ENCODE results near the gene SLAMF9.

The SLAMF9 gene

GRCh38 chr1:159953536-159954515 is at the start of gene SLAMF9:
Gene SLAMF9, minus strand, starts transcription at chr1:159954237. Its CDS starts 100 bp downstream, at chr1:159954137.
- no peak for DNase-seq (ENCODE audit: low read depth in 3 of 3)

GRCh38 chr1:160001440-160001839 is 47.4 kb upstream of the SLAMF9 start:
- DNase-seq (ENCODE audit: low read depth in 3 of 3) = no peak

GRCh38 chr1:159999204-159999603 is 45.2 kb upstream of the SLAMF9 start:
- no peak for DNase-seq (ENCODE audit: low read depth in 3 of 3)

- DNase-seq (ENCODE audit: low read depth in 3 of 3) = no peak
These were observed 42.6 kb upstream of the SLAMF9 start for GRCh38 chr1:159996653-159997052.

GRCh38 chr1:159994896-159995295 is 40.9 kb upstream of the SLAMF9 start:
- DNase-seq (ENCODE audit: low read depth in 3 of 3) = no peak

GRCh38 chr1:159993911-159994310 is 39.9 kb upstream of the SLAMF9 start:
- DNase-seq (ENCODE audit: low read depth in 3 of 3) = no peak

GRCh38 chr1:159992161-159992560 is 38.1 kb upstream of the SLAMF9 start:
- DNase-seq (ENCODE audit: low read depth in 3 of 3) = no peak

GRCh38 chr1:159991513-159991912 is 37.5 kb upstream of the SLAMF9 start:
- DNase-seq (ENCODE audit: low read depth in 3 of 3) = no peak

GRCh38 chr1:159990005-159990404 is 36.0 kb upstream of the SLAMF9 start:
- DNase-seq (ENCODE audit: low read depth in 3 of 3) = no peak

- no peak for DNase-seq (ENCODE audit: low read depth in 3 of 3)
These were observed 35.5 kb upstream of the SLAMF9 start for GRCh38 chr1:159989581-159989980.

GRCh38 chr1:159988006-159988405 is 34.0 kb upstream of the SLAMF9 start:
- DNase-seq (ENCODE audit: low read depth in 3 of 3) = no peak

- no peak for DNase-seq (ENCODE audit: low read depth in 3 of 3)
These were observed 33.1 kb upstream of the SLAMF9 start for GRCh38 chr1:159987186-159987585.

GRCh38 chr1:159986531-159986930 is 32.5 kb upstream of the SLAMF9 start:
- DNase-seq (ENCODE audit: low read depth in 3 of 3) = no peak

- DNase-seq (ENCODE audit: low read depth in 3 of 3) = no peak
These were observed 32.1 kb upstream of the SLAMF9 start for GRCh38 chr1:159986093-159986492.

GRCh38 chr1:159985473-159985872 is 31.4 kb upstream of the SLAMF9 start:
- DNase-seq (ENCODE audit: low read depth in 3 of 3) = no peak

GRCh38 chr1:159983681-159984080 is 29.6 kb upstream of the SLAMF9 start:
- no peak for DNase-seq (ENCODE audit: low read depth in 3 of 3)

GRCh38 chr1:159982280-159982679 is 28.2 kb upstream of the SLAMF9 start:
- DNase-seq (ENCODE audit: low read depth in 3 of 3) = no peak

- no peak for DNase-seq (ENCODE audit: low read depth in 3 of 3)
These were observed 27.5 kb upstream of the SLAMF9 start for GRCh38 chr1:159981351-159982055.

GRCh38 chr1:159980786-159981185 is 26.7 kb upstream of the SLAMF9 start:
- no peak for DNase-seq (ENCODE audit: low read depth in 3 of 3)

GRCh38 chr1:159980076-159980475 is 26.0 kb upstream of the SLAMF9 start:
- no peak for DNase-seq (ENCODE audit: low read depth in 3 of 3)

- DNase-seq (ENCODE audit: low read depth in 3 of 3) = no peak
These were observed 25.2 kb upstream of the SLAMF9 start for GRCh38 chr1:159979257-159979656.

GRCh38 chr1:159978107-159978398 is 24.0 kb upstream of the SLAMF9 start:
- no peak for DNase-seq (ENCODE audit: low read depth in 3 of 3)

Measured in stimulated activated CD4-positive, alpha-beta T cell treated with anti-CD3 and anti-CD28 coated beads, TNF-alpha, amount 100 ng/mL, for 4 hours (primary cell).